HepG2 (cell line): ENCODE results near the gene NUP93. TPM values are rescaled to one million over a fixed set of nuclear protein-coding genes. Genes with fewer than 3 reads are reported as not detected.
A peak's percentile ranks its signal among the peaks of the same experiment; 100 is the strongest.

ENCODE experiments used
- ATAC-seq: fragments of 200-7000 bp; cut with Tn5 transposase; 3 replicates; pipeline ENCODE4 v1.9.1; 2020; ENCODE audit warnings: mild to moderate bottlenecking, moderate library complexity
- BruUV-seq: library from RNA; stranded (reverse); fragments of 400-500 nt; replicated peaks from 2 replicates; lab custom pipeline; 2021; lab: Mats Ljungman, UMichigan
- CTCF ChIA-PET: fragments of 300-600 bp; formaldehyde crosslinking; extraction: SDS; loops from one replicate; lab custom pipeline; 2021; ENCODE audit warnings: low total read pairs, inconsistent platforms, low intra/inter-chr PET ratio; lab: Yijun Ruan, JAX
- POLR2A ChIA-PET: fragments of 350-600 bp; sonication (Branson Sonifier 250); formaldehyde crosslinking; loops from one replicate; lab custom pipeline; 2020; ENCODE audit warnings: antibody characterized with exemption, inconsistent platforms; lab: Yijun Ruan, JAX
- DNase-seq: peaks from one replicate; pipeline ENCODE4 v3.0.0-alpha.2; 2015; ENCODE audit warnings: low spot score
- FAIRE-seq: peaks from 3 replicates; lab custom pipeline; 2011; peaks lifted over from hg19 to GRCh38; lab: Jason Lieb, UNC
- H2AFZ ChIP-seq: one replicate; pipeline ENCODE4 v1.6.1; 2011; ENCODE audit warnings: low read length, inconsistent platforms
- H3K27ac ChIP-seq: fragments of 300-600 bp; 3 replicates; pipeline ENCODE4 v1.8.0; 2011; ENCODE audit warnings: mixed run types, mild to moderate bottlenecking, mixed read lengths, low read length, inconsistent platforms; ENCODE audit not compliant: insufficient read depth; ENCODE audit errors: extremely low read length
- H3K27me3 ChIP-seq, 2 experiments: fragments of 200-600 bp in 1 of 2; 2 replicates in 1 of 2; 3 replicates in 1 of 2; pipeline versions ENCODE4 v1.6.0 to v1.8.0; 2011; ENCODE audit warnings: low read length in 2 of 2, mild to moderate bottlenecking in 2 of 2, moderate library complexity in 2 of 2, inconsistent platforms in 1 of 2; ENCODE audit not compliant: insufficient read depth in 2 of 2, control insufficient read depth in 1 of 2
- H3K36me3 ChIP-seq, 2 experiments: fragments of 200-600 bp in 1 of 2; replicated peaks in 1 of 2; 2 replicates in 1 of 2; 3 replicates in 1 of 2; pipeline versions ENCODE4 v1.5.1 to v1.8.0; 2011; ENCODE audit warnings: low read length in 2 of 2, inconsistent platforms in 1 of 2; ENCODE audit not compliant: insufficient read depth in 2 of 2, control insufficient read depth in 1 of 2
- H3K4me1 ChIP-seq: 2 replicates; pipeline ENCODE4 v1.5.1; 2012; ENCODE audit warnings: low read length, inconsistent platforms; ENCODE audit not compliant: insufficient read depth
- H3K4me2 ChIP-seq: 2 replicates; pipeline ENCODE4 v1.6.0; 2011; ENCODE audit warnings: low read depth, low read length, inconsistent platforms
- H3K4me3 ChIP-seq, 3 experiments: fragments of 200-600 bp in 1 of 3; sonication (generic), shearing (Covaris generic) in 1 of 3; replicated peaks in 1 of 3; 2 replicates each; pipeline ENCODE4 v1.5.1; 2011 to 2016; ENCODE audit warnings: low read length in 3 of 3, inconsistent platforms in 2 of 3, low read depth in 2 of 3, mild to moderate bottlenecking in 2 of 3, control low read depth in 1 of 3, mixed read lengths in 1 of 3; ENCODE audit not compliant: insufficient read depth in 1 of 3
- H3K79me2 ChIP-seq: one replicate; pipeline ENCODE4 v1.6.1; 2011; ENCODE audit warnings: low read length, inconsistent platforms; ENCODE audit not compliant: insufficient read depth
- H3K9ac ChIP-seq: 2 replicates; pipeline ENCODE4 v1.6.0; 2011; ENCODE audit warnings: mild to moderate bottlenecking, low read depth, low read length, inconsistent platforms; ENCODE audit not compliant: insufficient read depth
- H3K9me3 ChIP-seq: 2 replicates; pipeline ENCODE4 v1.5.1; 2012; ENCODE audit warnings: mild to moderate bottlenecking, low read length
- H4K20me1 ChIP-seq: 2 replicates; pipeline ENCODE4 v1.6.0; 2011; ENCODE audit warnings: inconsistent platforms, mild to moderate bottlenecking, low read length, moderate library complexity; ENCODE audit not compliant: insufficient read depth
- ADNP ChIP-seq: sonication (generic); formaldehyde crosslinking; IDR thresholded peaks from 2 replicates; pipeline ENCODE4 v1.4.0; 2020; ENCODE audit warnings: missing genetic modification reagents
- BCL6 ChIP-seq: IDR thresholded peaks from 2 replicates; pipeline ENCODE4 v1.6.1; 2016; ENCODE audit warnings: missing genetic modification reagents, missing compliant biosample characterization
- DBP ChIP-seq: sonication (generic); formaldehyde crosslinking; IDR thresholded peaks from 2 replicates; pipeline ENCODE4 v1.4.0; 2020; ENCODE audit warnings: missing genetic modification reagents; ENCODE audit errors: not compliant biosample characterization
- HNF4G ChIP-seq, 2 experiments: sonication (generic) in 1 of 2; formaldehyde crosslinking in 1 of 2; IDR thresholded peaks; 2 replicates each; pipeline versions ENCODE4 v1.4.0 to v1.6.1; 2011 to 2020; ENCODE audit warnings: borderline replicate concordance in 2 of 2, low read depth in 2 of 2, mild to moderate bottlenecking in 2 of 2, low read length in 1 of 2, missing genetic modification reagents in 1 of 2, moderate library complexity in 1 of 2
- LCORL ChIP-seq, 2 experiments: fragments of 450-650 bp in 1 of 2; sonication (generic) in 1 of 2; formaldehyde crosslinking in 1 of 2; IDR thresholded peaks; 2 replicates each; pipeline versions ENCODE4 v1.5.0 to v1.6.1; 2017 to 2020; ENCODE audit warnings: antibody characterized with exemption in 1 of 2, missing genetic modification reagents in 1 of 2
- MIER2 ChIP-seq: IDR thresholded peaks from 2 replicates; pipeline ENCODE4 v1.6.1; 2016; ENCODE audit warnings: missing biosample characterization, missing genetic modification reagents
- TEAD3 ChIP-seq: optimal IDR thresholded peaks from 2 replicates; pipeline ENCODE3; 2016; ENCODE audit warnings: borderline replicate concordance
- ZKSCAN8 ChIP-seq: IDR thresholded peaks from 2 replicates; pipeline ENCODE4 v1.6.1; 2016; ENCODE audit warnings: borderline replicate concordance, missing genetic modification reagents, missing compliant biosample characterization
- ZNF282 ChIP-seq: fragments of 450-650 bp; IDR thresholded peaks from 2 replicates; pipeline ENCODE4 v1.6.1; 2018; ENCODE audit not compliant: partially characterized antibody
- ZNF747 ChIP-seq: sonication (generic); formaldehyde crosslinking; IDR thresholded peaks from 2 replicates; pipeline ENCODE4 v1.8.1; 2023; ENCODE audit warnings: missing genetic modification reagents, mild to moderate bottlenecking, borderline replicate concordance
- ZNF766 ChIP-seq: sonication (generic); formaldehyde crosslinking; IDR thresholded peaks from 2 replicates; pipeline ENCODE4 v1.5.0; 2020; ENCODE audit warnings: missing genetic modification reagents, borderline replicate concordance
- ZNF775 ChIP-seq: sonication (generic); formaldehyde crosslinking; IDR thresholded peaks from 2 replicates; pipeline ENCODE4 v1.4.0; 2020; ENCODE audit warnings: missing genetic modification reagents, mild to moderate bottlenecking, moderate library complexity, borderline replicate concordance
- WGBS: methylation state at CpG from one replicate; pipeline ENCODE4 v1.1.6; 2017; ENCODE audit warnings: low lambda C conversion rate; 5-methylcytosine and 5-hydroxymethylcytosine counted together
- in situ Hi-C: cut with HindIII; loops from 2 replicates; pipeline ENCODE4 v1.10.0; 2017; ENCODE audit warnings: low pct_unique_long_range_greater_than_20kb; ENCODE audit not compliant: extremely low pct_ligation_motif_present
- intact Hi-C: fragments of 100-400 bp; cut with micrococcal nuclease; formaldehyde crosslinking; loops from one replicate; pipeline ENCODE4 v1.10.0; 2022; ENCODE audit not compliant: unreplicated experiment
- polyA plus RNA-seq, 8 experiments: library from polyadenylated mRNA; depleted of rRNA in 3 of 8; stranded (reverse) in 7 of 8; unstranded in 1 of 8; fragments of >200 nt; fragmentation: Illumina TruSeq in 4 of 8; extraction: Trizol in 4 of 8; gene quantifications; 2 replicates each; pipeline versions ENCODE4 v1.2.1 to v1.2.3, GENCODE V29; 2011 to 2016; ENCODE audit warnings: low read depth in 4 of 8, missing spikeins in 1 of 8, mixed read lengths in 1 of 8; ENCODE audit not compliant: insufficient read depth in 1 of 8
- total RNA-seq, 5 experiments: library from RNA; depleted of rRNA; stranded (reverse); fragments of >200 nt; fragmentation: Illumina TruSeq; extraction: Trizol; gene quantifications; 2 replicates each; pipeline ENCODE4 v1.2.3, GENCODE V29; 2016; ENCODE audit warnings: low read depth in 1 of 5
- TF ChIP-seq, protein P1 (sequence below): sonication (generic); formaldehyde crosslinking; IDR thresholded peaks from 2 replicates; pipeline ENCODE4 v1.9.0; 2021; ENCODE audit warnings: mild to moderate bottlenecking, missing genetic modification reagents
- TF ChIP-seq, protein P2 (sequence below): sonication (generic); formaldehyde crosslinking; IDR thresholded peaks from 2 replicates; pipeline ENCODE4 v1.4.0; 2020; ENCODE audit warnings: missing genetic modification reagents

NUP93 gene
- total and polyA plus RNA-seq, 2 of the 13 experiments (the other 11 are each of a cell fraction or from before 2014, with no cell fraction given) = 58.5 to 140 TPM

DNA sequence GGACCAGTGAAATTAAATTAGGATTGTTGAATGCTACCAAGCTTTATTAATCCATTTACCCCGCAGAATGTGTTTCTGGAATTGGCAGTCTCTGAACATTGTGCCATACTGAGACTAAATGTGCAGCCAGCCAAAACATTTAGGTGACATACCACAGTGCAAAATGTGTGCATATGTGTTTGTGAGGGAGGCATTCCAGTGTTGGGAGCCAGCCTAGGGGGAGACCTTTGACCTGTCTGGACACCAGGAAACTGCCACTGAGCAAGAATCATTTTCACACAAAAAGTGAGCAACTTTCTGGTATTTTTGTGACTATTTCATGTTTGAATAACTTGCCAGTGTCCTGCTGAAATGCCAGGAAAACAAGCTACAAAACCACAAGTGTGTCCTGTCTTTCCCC, 70.4 kb downstream of the NUP93 start:
- no peak overlapping the region for H2AFZ ChIP-seq
- no peaks in the 10 kb centered on the region for H3K79me2 ChIP-seq
- H3K27me3 ChIP-seq = no peaks in the 10 kb centered on the region
- ChIA-PET CTCF (no interaction called here), POLR2A (interaction anchor here (0.7 kb wide), 1 partner anchor 14 kb away, joined by 3 read pairs; no protein-coding TSS in a partner anchor)
- in situ Hi-C loops (no loop called here), intact Hi-C loops (no loop called here)
- FAIRE-seq = peak; percentile 56
- peak; percentile 80 for DNase-seq
- peaks cover 1 to 7% of the 10 kb centered on the region in 2 experiments; a peak in 4 of 5 replicates for H3K36me3 ChIP-seq
- WGBS = 35% methylated on average over 1 of the region's 1 CpG
- no peaks in the 10 kb centered on the region for H4K20me1 ChIP-seq
- H3K9me3 ChIP-seq = no peaks in the 10 kb centered on the region
- peak overlapping the region; percentile 34 for H3K4me2 ChIP-seq
- no TSS peak for BruUV-seq
- peaks cover 20% of the 10 kb centered on the region for H3K4me1 ChIP-seq
- no peak overlapping the region for H3K9ac ChIP-seq
- ATAC-seq = peak; percentile 99
- no peak overlapping the region for H3K4me3 ChIP-seq
- H3K27ac ChIP-seq = peak overlapping the region; percentile 54
- no peak for TF ChIP-seq ZNF747 (CRISPR knock-in tag)
- TF ChIP-seq ADNP = no peak
- TF ChIP-seq TEAD3 = peak; percentile 91
- TF ChIP-seq, protein P1, sequence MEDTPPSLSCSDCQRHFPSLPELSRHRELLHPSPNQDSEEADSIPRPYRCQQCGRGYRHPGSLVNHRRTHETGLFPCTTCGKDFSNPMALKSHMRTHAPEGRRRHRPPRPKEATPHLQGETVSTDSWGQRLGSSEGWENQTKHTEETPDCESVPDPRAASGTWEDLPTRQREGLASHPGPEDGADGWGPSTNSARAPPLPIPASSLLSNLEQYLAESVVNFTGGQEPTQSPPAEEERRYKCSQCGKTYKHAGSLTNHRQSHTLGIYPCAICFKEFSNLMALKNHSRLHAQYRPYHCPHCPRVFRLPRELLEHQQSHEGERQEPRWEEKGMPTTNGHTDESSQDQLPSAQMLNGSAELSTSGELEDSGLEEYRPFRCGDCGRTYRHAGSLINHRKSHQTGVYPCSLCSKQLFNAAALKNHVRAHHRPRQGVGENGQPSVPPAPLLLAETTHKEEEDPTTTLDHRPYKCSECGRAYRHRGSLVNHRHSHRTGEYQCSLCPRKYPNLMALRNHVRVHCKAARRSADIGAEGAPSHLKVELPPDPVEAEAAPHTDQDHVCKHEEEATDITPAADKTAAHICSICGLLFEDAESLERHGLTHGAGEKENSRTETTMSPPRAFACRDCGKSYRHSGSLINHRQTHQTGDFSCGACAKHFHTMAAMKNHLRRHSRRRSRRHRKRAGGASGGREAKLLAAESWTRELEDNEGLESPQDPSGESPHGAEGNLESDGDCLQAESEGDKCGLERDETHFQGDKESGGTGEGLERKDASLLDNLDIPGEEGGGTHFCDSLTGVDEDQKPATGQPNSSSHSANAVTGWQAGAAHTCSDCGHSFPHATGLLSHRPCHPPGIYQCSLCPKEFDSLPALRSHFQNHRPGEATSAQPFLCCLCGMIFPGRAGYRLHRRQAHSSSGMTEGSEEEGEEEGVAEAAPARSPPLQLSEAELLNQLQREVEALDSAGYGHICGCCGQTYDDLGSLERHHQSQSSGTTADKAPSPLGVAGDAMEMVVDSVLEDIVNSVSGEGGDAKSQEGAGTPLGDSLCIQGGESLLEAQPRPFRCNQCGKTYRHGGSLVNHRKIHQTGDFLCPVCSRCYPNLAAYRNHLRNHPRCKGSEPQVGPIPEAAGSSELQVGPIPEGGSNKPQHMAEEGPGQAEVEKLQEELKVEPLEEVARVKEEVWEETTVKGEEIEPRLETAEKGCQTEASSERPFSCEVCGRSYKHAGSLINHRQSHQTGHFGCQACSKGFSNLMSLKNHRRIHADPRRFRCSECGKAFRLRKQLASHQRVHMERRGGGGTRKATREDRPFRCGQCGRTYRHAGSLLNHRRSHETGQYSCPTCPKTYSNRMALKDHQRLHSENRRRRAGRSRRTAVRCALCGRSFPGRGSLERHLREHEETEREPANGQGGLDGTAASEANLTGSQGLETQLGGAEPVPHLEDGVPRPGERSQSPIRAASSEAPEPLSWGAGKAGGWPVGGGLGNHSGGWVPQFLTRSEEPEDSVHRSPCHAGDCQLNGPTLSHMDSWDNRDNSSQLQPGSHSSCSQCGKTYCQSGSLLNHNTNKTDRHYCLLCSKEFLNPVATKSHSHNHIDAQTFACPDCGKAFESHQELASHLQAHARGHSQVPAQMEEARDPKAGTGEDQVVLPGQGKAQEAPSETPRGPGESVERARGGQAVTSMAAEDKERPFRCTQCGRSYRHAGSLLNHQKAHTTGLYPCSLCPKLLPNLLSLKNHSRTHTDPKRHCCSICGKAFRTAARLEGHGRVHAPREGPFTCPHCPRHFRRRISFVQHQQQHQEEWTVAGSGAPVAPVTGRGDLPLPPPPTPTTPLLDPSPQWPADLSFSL (CRISPR knock-in tag) = peak; percentile 80
- TF ChIP-seq MIER2 (CRISPR knock-in tag) = 0 out of 2 replicates have a peak, but pooled peaks have one; percentile 19
- TF ChIP-seq ZNF766 = no peak
- TF ChIP-seq, protein P2, sequence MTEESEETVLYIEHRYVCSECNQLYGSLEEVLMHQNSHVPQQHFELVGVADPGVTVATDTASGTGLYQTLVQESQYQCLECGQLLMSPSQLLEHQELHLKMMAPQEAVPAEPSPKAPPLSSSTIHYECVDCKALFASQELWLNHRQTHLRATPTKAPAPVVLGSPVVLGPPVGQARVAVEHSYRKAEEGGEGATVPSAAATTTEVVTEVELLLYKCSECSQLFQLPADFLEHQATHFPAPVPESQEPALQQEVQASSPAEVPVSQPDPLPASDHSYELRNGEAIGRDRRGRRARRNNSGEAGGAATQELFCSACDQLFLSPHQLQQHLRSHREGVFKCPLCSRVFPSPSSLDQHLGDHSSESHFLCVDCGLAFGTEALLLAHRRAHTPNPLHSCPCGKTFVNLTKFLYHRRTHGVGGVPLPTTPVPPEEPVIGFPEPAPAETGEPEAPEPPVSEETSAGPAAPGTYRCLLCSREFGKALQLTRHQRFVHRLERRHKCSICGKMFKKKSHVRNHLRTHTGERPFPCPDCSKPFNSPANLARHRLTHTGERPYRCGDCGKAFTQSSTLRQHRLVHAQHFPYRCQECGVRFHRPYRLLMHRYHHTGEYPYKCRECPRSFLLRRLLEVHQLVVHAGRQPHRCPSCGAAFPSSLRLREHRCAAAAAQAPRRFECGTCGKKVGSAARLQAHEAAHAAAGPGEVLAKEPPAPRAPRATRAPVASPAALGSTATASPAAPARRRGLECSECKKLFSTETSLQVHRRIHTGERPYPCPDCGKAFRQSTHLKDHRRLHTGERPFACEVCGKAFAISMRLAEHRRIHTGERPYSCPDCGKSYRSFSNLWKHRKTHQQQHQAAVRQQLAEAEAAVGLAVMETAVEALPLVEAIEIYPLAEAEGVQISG = peak; percentile 39; the same call in 1 of the 2 replicates
- no peak for TF ChIP-seq DBP (CRISPR knock-in tag)
- peak; percentile 56 for TF ChIP-seq HNF4G (IDR thresholded peaks at IDR 0.05; ENCODE audit: borderline replicate concordance, low read depth, low read length)
- TF ChIP-seq HNF4G (CRISPR knock-in tag; IDR thresholded peaks at IDR 0.05; ENCODE audit: borderline replicate concordance, low read depth) = peak; percentile 32; the same call in 1 of the 2 replicates
- TF ChIP-seq ZNF282 = no peak
- no peak for TF ChIP-seq ZNF775 (CRISPR knock-in tag)
- peak; percentile 58; the same call in 1 of the 2 replicates for TF ChIP-seq ZKSCAN8 (CRISPR knock-in tag)
- 0 out of 2 replicates have a peak, but pooled peaks have one; percentile 19 for TF ChIP-seq BCL6 (CRISPR knock-in tag)
- TF ChIP-seq LCORL (IDR thresholded peaks at IDR 0.05) = peak; percentile 71; the same call in 1 of the 2 replicates
- TF ChIP-seq LCORL (CRISPR knock-in tag; IDR thresholded peaks at IDR 0.05) = peak; percentile 72
